ENCODE measurements around the gene CHRND. TPM values are rescaled to one million over a fixed set of nuclear protein-coding genes. Genes with fewer than 3 reads are reported as not detected.
A peak's percentile ranks its signal among the peaks of the same experiment; 100 is the strongest.

Gene CHRND
- total RNA-seq, 1 experiment from 2014 or later = not detected

- DNase-seq = no peak
- Mint-ChIP-seq H3K27ac (ENCODE audit: unreplicated experiment) (no peak overlapping the region), H3K4me3 (ENCODE audit: unreplicated experiment) (no peak overlapping the region), H3K36me3 (ENCODE audit: insufficient read depth, unreplicated experiment) (no peaks in the 10 kb centered on the region), H3K9me3 (ENCODE audit: unreplicated experiment) (no peaks in the 10 kb centered on the region), H3K4me1 (ENCODE audit: low read depth, unreplicated experiment) (no peaks in the 10 kb centered on the region), H3K27me3 (ENCODE audit: insufficient read depth, unreplicated experiment) (no peaks in the 10 kb centered on the region)
- Histone ChIP-seq H3K27me3 (replicated peaks; ENCODE audit: control insufficient read depth, insufficient read depth, low read length) (no peaks in the 10 kb centered on the region), H3K4me3 (ENCODE audit: low read depth, low read length) (no peak overlapping the region), H3K4me1 (no peaks in the 10 kb centered on the region), H3K9me3 (no peaks in the 10 kb centered on the region), H3K36me3 (ENCODE audit: control insufficient read depth, insufficient read depth, low read length) (no peaks in the 10 kb centered on the region)
- TF ChIP-seq, protein P1, sequence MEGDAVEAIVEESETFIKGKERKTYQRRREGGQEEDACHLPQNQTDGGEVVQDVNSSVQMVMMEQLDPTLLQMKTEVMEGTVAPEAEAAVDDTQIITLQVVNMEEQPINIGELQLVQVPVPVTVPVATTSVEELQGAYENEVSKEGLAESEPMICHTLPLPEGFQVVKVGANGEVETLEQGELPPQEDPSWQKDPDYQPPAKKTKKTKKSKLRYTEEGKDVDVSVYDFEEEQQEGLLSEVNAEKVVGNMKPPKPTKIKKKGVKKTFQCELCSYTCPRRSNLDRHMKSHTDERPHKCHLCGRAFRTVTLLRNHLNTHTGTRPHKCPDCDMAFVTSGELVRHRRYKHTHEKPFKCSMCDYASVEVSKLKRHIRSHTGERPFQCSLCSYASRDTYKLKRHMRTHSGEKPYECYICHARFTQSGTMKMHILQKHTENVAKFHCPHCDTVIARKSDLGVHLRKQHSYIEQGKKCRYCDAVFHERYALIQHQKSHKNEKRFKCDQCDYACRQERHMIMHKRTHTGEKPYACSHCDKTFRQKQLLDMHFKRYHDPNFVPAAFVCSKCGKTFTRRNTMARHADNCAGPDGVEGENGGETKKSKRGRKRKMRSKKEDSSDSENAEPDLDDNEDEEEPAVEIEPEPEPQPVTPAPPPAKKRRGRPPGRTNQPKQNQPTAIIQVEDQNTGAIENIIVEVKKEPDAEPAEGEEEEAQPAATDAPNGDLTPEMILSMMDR (IDR thresholded peaks at IDR 0.05; ENCODE audit: insufficient read depth in 1 of 2, low read depth in 1 of 2, low read length in 1 of 2, severe bottlenecking in 1 of 2, unreplicated experiment in 1 of 2) = no peak
- POLR2A ChIA-PET = no interaction called here
- intact Hi-C loops (cut with micrococcal nuclease; ENCODE audit: unreplicated experiment) = no loop called here
- CTCF ChIA-PET = no interaction called here
- no TSS peak for BruUV-seq (replicated peaks)
These were observed 47.2 kb upstream of the CHRND start for GRCh38 chr2:232478571-232479340.

DNA sequence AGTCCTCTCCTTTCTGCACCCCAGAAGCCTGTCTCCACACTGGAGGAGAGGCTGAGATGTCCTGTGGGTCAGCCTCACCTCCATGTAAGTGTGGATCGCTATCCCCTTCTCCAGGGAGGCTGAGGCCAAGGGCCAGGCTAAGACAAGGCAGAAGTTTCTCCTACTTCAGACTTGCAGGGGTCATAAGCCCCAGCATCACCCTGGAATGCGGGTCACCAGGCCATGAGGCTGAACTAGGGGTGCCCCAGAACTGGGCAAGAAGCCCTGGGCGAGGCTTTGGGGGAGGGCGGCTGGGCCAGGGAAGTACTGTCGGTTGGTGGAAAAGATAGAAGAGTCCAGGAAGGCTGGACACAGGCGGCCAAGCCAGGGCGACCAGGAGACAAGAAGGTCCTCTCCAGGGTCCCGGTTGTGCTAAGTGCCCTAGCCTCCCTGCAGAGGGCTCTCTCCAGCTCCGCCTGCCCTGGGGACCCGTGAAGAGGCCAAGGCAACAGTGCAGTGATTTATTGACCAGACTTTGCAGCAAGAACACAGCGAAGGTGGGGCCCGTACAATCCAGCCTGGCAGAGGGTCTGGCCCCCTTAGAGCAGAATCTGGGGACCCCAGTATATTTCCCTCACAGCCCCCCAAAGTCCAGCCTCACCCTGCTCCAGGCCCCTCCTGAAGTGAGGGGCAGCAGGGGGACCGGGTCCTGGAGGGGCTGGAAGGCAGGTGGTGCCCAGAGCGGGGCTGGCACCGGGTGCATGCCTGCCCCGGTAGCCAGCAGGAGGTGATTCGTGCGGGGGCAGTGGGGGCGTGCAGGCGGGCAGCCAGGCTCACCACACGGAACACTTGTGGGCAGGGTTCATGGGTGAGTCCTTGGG is 46.4 kb upstream of the CHRND start:
- ChIA-PET POLR2A (no interaction called here), CTCF (no interaction called here)
- intact Hi-C loops (cut with micrococcal nuclease; ENCODE audit: unreplicated experiment) = no loop called here
- TF ChIP-seq, protein P1 (IDR thresholded peaks at IDR 0.05; ENCODE audit: insufficient read depth in 1 of 2, low read depth in 1 of 2, low read length in 1 of 2, severe bottlenecking in 1 of 2, unreplicated experiment in 1 of 2) = peak in 1 of 2 experiments; percentile 12
- H3K27me3 Mint-ChIP-seq (ENCODE audit: insufficient read depth, unreplicated experiment) = no peaks in the 10 kb centered on the region
- H3K4me1 Mint-ChIP-seq (ENCODE audit: low read depth, unreplicated experiment) = no peaks in the 10 kb centered on the region
- Histone ChIP-seq H3K36me3 (ENCODE audit: control insufficient read depth, insufficient read depth, low read length) (no peaks in the 10 kb centered on the region), H3K4me1 (no peaks in the 10 kb centered on the region), H3K27me3 (replicated peaks; ENCODE audit: control insufficient read depth, insufficient read depth, low read length) (no peaks in the 10 kb centered on the region), H3K9me3 (no peaks in the 10 kb centered on the region), H3K4me3 (ENCODE audit: low read depth, low read length) (no peak overlapping the region)
- DNase-seq = peak in 1 of 2 experiments; percentile 32
- H3K36me3 Mint-ChIP-seq (ENCODE audit: insufficient read depth, unreplicated experiment) = no peaks in the 10 kb centered on the region
- H3K4me3 Mint-ChIP-seq (ENCODE audit: unreplicated experiment) = no peak overlapping the region
- no peaks in the 10 kb centered on the region for H3K9me3 Mint-ChIP-seq (ENCODE audit: unreplicated experiment)
- H3K27ac Mint-ChIP-seq (ENCODE audit: unreplicated experiment) = no peak overlapping the region
- no TSS peak for BruUV-seq (replicated peaks)

GRCh38 chr2:232480201-232481190 is 45.5 kb upstream of the CHRND start:
- no peaks in the 10 kb centered on the region for H3K36me3 ChIP-seq (ENCODE audit: control insufficient read depth, insufficient read depth, low read length)
- no peaks in the 10 kb centered on the region for H3K36me3 Mint-ChIP-seq (ENCODE audit: insufficient read depth, unreplicated experiment)
- no peaks in the 10 kb centered on the region for H3K9me3 ChIP-seq
- DNase-seq = no peak
- BruUV-seq (replicated peaks) = no TSS peak
- no peaks in the 10 kb centered on the region for H3K27me3 ChIP-seq (replicated peaks; ENCODE audit: control insufficient read depth, insufficient read depth, low read length)
- intact Hi-C loops (cut with micrococcal nuclease; ENCODE audit: unreplicated experiment) = no loop called here
- H3K4me1 Mint-ChIP-seq (ENCODE audit: low read depth, unreplicated experiment) = no peaks in the 10 kb centered on the region
- ChIA-PET POLR2A (no interaction called here), CTCF (no interaction called here)
- no peaks in the 10 kb centered on the region for H3K27me3 Mint-ChIP-seq (ENCODE audit: insufficient read depth, unreplicated experiment)
- H3K27ac Mint-ChIP-seq (ENCODE audit: unreplicated experiment) = no peak overlapping the region
- no peaks in the 10 kb centered on the region for H3K9me3 Mint-ChIP-seq (ENCODE audit: unreplicated experiment)
- no peak overlapping the region for H3K4me3 Mint-ChIP-seq (ENCODE audit: unreplicated experiment)
- H3K4me1 ChIP-seq = no peaks in the 10 kb centered on the region
- H3K4me3 ChIP-seq (ENCODE audit: low read depth, low read length) = no peak overlapping the region
- TF ChIP-seq, protein P1 (IDR thresholded peaks at IDR 0.05; ENCODE audit: insufficient read depth in 1 of 2, low read depth in 1 of 2, low read length in 1 of 2, severe bottlenecking in 1 of 2, unreplicated experiment in 1 of 2) = no peak
